ENCODE measurements around the gene PAIP2.

The PAIP2 gene

DNA sequence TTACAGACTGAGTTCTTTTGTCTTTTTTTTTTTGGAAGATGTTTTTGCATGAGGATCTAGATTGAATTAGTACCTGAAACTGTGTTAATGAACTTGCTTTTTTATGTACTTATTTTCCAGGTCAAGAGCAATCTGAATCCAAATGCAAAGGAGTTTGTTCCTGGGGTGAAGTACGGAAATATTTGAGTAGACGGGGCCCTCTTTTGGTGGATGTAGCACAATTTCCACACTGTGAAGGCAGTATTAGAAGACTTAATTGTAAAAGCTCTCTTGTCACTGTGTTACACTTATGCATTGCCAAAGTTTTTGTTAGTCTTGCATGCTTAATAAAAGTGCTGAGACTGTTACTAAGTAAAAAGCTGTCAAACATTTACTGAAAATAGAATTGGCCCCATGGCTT lies 27.0 kb downstream of the PAIP2 start:
- H3K4me1 ChIP-seq (ENCODE audit: control insufficient read depth, insufficient read depth, low read length): peaks cover 6% of the 10 kb centered on the region
- H3K9me3 ChIP-seq (ENCODE audit: control insufficient read depth, low read length): no peaks in the 10 kb centered on the region
- no peaks in the 10 kb centered on the region for H3K27me3 ChIP-seq (ENCODE audit: control insufficient read depth, insufficient read depth, low read length)
- peaks cover 6% of the 10 kb centered on the region for H3K36me3 ChIP-seq (ENCODE audit: control insufficient read depth, insufficient read depth, low read length)
- H3K4me3 ChIP-seq (ENCODE audit: low read length): no peak overlapping the region
- H3K9ac ChIP-seq (ENCODE audit: low read length): no peak overlapping the region

DNA sequence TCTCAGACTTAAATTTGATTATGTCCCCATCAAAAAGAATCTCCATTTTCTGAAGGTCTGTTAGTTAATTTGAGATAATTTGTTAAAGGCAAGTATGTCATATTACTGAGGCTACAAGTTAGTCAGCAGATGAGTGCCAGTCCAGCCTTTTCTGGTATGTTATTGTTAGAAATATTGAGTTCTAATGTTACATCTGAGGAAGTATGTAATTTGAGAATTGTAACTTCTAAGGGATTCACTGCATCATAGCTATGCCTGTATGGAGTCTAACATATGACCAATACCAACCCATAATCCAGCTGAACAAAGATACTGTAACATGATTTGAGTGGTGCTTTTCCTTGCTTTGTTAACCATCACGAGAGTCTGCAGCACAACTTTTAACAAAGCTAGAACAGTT lies 27.5 kb downstream of the PAIP2 start:
- H3K9ac ChIP-seq (ENCODE audit: low read length): no peak overlapping the region
- peaks cover 10% of the 10 kb centered on the region for H3K4me1 ChIP-seq (ENCODE audit: control insufficient read depth, insufficient read depth, low read length)
- peaks cover under 1% of the 10 kb centered on the region for H3K36me3 ChIP-seq (ENCODE audit: control insufficient read depth, insufficient read depth, low read length)
- H3K4me3 ChIP-seq (ENCODE audit: low read length): no peak overlapping the region
- no peaks in the 10 kb centered on the region for H3K27me3 ChIP-seq (ENCODE audit: control insufficient read depth, insufficient read depth, low read length)
- H3K9me3 ChIP-seq (ENCODE audit: control insufficient read depth, low read length): no peaks in the 10 kb centered on the region

DNA sequence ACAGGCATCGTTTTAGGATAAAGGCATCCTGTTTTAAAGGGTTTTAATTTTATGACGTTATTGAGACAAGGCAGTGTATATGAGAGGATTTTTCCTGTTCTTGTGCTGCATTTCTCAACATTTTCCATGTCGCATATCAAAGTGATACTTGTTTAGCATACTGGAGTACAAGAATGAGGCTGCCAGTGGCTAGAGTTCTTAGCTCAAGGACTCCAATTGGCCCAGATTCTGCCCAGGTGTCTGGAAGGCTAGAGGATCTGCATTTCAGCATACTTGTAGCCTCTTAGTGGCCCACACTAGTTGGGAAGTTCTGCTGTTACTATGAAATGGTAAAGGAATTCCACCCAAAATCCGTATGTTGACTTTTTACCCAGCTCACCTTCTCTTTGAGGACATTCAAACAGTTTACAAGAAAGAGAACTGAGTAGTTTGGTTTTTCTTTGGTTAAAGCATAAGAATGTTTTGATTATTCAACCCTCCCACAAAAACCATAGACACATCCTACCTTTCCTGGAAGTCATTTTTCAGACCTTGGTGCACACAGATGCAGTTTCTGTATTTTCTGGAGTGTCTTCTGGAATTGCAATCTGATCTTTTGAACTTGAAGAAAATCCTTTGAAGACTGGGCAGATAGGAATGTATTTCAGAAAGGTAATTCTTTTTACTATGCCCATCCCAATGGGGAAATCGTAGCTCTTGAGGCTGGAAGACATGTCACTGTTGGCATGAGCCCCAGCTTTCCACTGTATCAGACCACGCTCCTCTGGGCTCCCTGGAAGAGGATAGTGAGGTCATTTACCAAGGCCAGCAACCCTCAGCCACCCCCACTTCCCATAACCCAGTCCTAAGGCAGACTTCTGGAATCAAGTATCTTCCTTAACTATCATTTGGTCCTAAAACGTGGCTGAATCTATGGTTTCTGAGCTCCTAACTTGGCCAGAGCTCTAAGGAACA lies 30.1 kb downstream of the PAIP2 start:
- Histone ChIP-seq H3K9me3 (ENCODE audit: control insufficient read depth, low read length) (no peaks in the 10 kb centered on the region), H3K27me3 (ENCODE audit: control insufficient read depth, insufficient read depth, low read length) (no peaks in the 10 kb centered on the region), H3K4me3 (ENCODE audit: low read length) (no peak overlapping the region), H3K36me3 (ENCODE audit: control insufficient read depth, insufficient read depth, low read length) (no peaks in the 10 kb centered on the region), H3K4me1 (ENCODE audit: control insufficient read depth, insufficient read depth, low read length) (peaks cover 10% of the 10 kb centered on the region), H3K9ac (ENCODE audit: low read length) (no peak overlapping the region)

DNA sequence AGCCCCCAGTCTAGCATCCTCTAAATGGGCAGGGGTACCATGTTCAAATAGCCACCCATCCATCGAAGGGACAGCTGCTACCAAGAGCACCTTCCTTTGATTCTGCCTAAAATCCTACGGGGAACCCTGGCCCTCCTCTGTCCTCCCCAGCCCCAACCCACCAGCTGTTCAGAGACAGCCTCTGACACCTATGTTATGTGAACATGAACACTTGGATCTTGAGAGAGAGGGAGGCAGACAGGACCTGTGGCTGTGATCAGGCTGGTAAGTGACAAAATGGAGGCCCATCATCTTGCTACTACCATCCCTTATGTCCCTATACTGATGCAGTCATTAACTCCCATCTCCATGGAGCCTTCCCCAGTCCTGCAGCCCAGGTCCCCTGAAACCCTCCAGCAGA lies 33.3 kb downstream of the PAIP2 start:
- Histone ChIP-seq H3K27me3 (ENCODE audit: control insufficient read depth, insufficient read depth, low read length) (no peaks in the 10 kb centered on the region), H3K9me3 (ENCODE audit: control insufficient read depth, low read length) (no peaks in the 10 kb centered on the region), H3K4me3 (ENCODE audit: low read length) (no peak overlapping the region), H3K4me1 (ENCODE audit: control insufficient read depth, insufficient read depth, low read length) (peaks cover 23% of the 10 kb centered on the region), H3K9ac (ENCODE audit: low read length) (no peak overlapping the region), H3K36me3 (ENCODE audit: control insufficient read depth, insufficient read depth, low read length) (no peaks in the 10 kb centered on the region)

DNA sequence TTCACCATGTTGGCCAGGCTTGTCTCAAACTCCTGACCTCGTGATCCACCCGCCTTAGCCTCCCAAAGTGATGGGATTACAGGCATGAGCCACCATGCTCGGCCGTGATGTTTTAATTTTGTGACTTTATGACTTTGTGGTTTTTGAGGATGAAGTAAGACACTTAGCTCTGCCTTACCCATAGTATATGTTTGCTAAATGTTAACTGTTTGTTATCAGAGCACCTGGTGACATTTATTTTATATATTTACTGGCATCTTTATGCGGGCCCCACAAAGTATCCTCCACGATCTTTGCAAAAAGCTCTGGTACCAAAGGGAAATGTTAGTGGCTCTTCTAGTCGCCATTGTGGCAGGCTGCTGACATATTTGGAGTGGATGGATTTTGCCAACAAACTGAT lies 34.7 kb downstream of the PAIP2 start:
- Histone ChIP-seq H3K9me3 (ENCODE audit: control insufficient read depth, low read length) (no peaks in the 10 kb centered on the region), H3K27me3 (ENCODE audit: control insufficient read depth, insufficient read depth, low read length) (no peaks in the 10 kb centered on the region), H3K9ac (ENCODE audit: low read length) (no peak overlapping the region), H3K4me3 (ENCODE audit: low read length) (no peak overlapping the region), H3K36me3 (ENCODE audit: control insufficient read depth, insufficient read depth, low read length) (no peaks in the 10 kb centered on the region), H3K4me1 (ENCODE audit: control insufficient read depth, insufficient read depth, low read length) (peaks cover 23% of the 10 kb centered on the region)

DNA sequence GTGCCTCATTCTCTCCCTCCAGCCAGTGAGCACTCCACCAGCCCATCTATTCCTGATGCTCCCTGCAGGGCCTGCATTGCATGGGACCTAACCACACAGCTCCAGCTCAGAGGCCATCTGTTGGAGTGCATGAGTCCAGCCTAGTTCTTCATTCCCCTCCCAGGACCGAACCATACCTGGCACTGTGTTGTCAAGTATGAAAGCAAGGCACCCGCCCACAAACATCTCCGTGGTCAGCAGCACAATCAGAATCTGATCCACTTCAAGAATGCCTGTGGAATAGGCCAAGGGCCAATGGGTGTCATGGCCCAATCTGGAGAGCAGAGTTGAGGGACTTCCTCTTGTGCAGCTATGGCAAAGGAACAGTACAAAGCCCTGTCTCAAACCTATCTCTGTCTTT lies 35.6 kb downstream of the PAIP2 start:
- Histone ChIP-seq H3K4me1 (ENCODE audit: control insufficient read depth, insufficient read depth, low read length) (peaks cover 23% of the 10 kb centered on the region), H3K9me3 (ENCODE audit: control insufficient read depth, low read length) (no peaks in the 10 kb centered on the region), H3K4me3 (ENCODE audit: low read length) (no peak overlapping the region), H3K27me3 (ENCODE audit: control insufficient read depth, insufficient read depth, low read length) (no peaks in the 10 kb centered on the region), H3K9ac (ENCODE audit: low read length) (no peak overlapping the region), H3K36me3 (ENCODE audit: control insufficient read depth, insufficient read depth, low read length) (no peaks in the 10 kb centered on the region)

DNA sequence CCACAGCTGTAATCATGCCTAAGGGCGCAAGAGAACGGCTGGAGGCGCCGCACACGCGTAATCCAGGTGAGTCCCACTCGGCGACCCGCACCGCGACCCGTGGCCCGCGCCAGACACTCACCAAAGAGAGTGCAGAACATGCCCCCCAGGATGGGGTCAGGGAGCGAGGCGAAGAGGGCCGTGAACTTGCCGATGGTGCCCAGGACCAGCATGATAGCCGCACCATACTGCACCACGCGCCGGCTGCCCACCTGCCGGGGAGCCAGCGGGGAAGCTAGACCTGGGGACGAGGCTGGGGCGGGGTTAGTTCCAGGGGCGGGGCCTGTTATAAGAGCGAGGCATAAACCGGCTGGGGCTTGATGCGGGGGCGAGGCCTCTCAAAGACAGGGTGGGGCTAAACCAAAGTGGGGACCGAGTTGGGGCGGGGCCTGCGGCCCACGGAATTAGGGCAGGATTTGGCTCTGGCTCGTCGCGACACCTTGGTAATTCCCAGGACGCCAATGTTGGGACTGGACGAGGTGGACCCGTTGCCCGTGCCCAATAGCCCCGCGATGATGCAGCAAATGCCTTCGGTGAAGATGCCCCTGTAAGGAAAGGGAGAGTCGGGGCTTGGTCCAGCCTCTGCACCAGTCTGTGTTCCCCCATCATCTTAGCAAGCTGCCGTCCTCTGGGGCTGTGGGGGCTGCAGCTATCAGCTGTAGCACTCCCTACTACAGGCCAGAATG lies 36.6 kb downstream of the PAIP2 start:
- H3K4me3 ChIP-seq (ENCODE audit: low read length): no peak overlapping the region
- H3K4me1 ChIP-seq (ENCODE audit: control insufficient read depth, insufficient read depth, low read length): peaks cover 21% of the 10 kb centered on the region
- no peak overlapping the region for H3K9ac ChIP-seq (ENCODE audit: low read length)
- H3K9me3 ChIP-seq (ENCODE audit: control insufficient read depth, low read length): no peaks in the 10 kb centered on the region
- no peaks in the 10 kb centered on the region for H3K36me3 ChIP-seq (ENCODE audit: control insufficient read depth, insufficient read depth, low read length)
- no peaks in the 10 kb centered on the region for H3K27me3 ChIP-seq (ENCODE audit: control insufficient read depth, insufficient read depth, low read length)

DNA sequence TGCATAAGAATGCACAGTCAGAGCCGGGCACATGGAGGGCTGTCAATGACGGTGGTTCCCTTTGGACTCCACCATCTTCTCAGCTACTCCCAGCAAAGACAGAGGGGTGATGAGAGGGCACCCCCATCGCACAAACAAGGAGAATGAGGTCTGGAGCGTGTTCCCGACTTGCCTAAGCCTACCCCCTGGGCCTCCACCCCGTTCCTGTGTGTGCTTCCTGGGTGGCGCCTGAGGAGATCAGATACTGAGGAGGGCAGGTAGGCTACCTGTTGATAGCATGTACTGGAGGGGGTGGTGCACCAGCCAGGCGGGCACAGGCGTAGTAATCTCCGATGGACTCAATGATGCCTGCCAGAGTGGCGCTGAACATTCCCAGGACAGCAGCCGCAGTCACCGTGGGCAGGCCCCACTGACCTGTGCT lies 37.3 kb downstream of the PAIP2 start:
- Histone ChIP-seq H3K4me1 (ENCODE audit: control insufficient read depth, insufficient read depth, low read length) (peaks cover 16% of the 10 kb centered on the region), H3K36me3 (ENCODE audit: control insufficient read depth, insufficient read depth, low read length) (no peaks in the 10 kb centered on the region), H3K9ac (ENCODE audit: low read length) (no peak overlapping the region), H3K4me3 (ENCODE audit: low read length) (no peak overlapping the region), H3K9me3 (ENCODE audit: control insufficient read depth, low read length) (no peaks in the 10 kb centered on the region), H3K27me3 (ENCODE audit: control insufficient read depth, insufficient read depth, low read length) (no peaks in the 10 kb centered on the region)

DNA sequence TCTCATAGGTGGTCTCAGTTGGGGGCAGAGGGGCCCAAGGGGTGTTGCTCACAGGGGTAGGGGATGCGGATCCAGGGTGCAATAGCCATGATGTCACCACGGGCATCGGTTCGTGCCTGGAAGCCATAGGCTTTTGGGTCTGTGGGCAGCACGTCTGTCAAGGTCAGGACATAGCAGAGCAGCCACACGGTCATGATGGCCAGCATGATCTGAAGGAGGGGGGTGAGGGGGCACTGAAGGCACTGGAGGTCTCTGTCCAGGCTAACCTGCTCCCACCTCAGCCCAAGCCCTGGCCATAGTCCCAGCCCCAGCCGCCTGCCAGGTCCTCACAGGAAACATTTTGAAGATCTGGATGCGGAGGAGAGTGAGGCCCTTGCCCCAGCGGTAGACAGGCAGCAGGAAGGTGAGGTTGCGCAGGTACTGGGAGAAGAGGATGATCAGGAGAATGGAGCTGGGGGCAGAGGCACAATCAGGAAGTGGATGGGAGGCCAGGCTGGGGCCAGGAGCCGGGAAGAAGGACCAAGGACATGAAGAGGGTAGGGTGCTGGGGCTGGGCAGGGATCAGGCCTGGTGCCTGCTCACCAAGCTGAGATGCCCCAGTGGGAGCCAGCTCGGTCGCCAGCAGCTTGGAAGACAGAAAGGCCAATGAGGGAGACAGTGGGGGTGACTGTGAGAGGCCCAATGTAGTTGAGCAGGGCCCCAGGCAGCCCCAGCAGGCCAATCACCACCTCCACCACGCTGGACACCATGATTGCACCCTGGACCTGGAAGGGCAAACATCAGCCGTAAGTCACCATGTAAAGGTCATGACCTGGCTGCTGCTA lies 38.2 kb downstream of the PAIP2 start:
- Histone ChIP-seq H3K4me1 (ENCODE audit: control insufficient read depth, insufficient read depth, low read length) (peaks cover 23% of the 10 kb centered on the region), H3K9ac (ENCODE audit: low read length) (no peak overlapping the region), H3K9me3 (ENCODE audit: control insufficient read depth, low read length) (no peaks in the 10 kb centered on the region), H3K4me3 (ENCODE audit: low read length) (no peak overlapping the region), H3K27me3 (ENCODE audit: control insufficient read depth, insufficient read depth, low read length) (no peaks in the 10 kb centered on the region), H3K36me3 (ENCODE audit: control insufficient read depth, insufficient read depth, low read length) (no peaks in the 10 kb centered on the region)

DNA sequence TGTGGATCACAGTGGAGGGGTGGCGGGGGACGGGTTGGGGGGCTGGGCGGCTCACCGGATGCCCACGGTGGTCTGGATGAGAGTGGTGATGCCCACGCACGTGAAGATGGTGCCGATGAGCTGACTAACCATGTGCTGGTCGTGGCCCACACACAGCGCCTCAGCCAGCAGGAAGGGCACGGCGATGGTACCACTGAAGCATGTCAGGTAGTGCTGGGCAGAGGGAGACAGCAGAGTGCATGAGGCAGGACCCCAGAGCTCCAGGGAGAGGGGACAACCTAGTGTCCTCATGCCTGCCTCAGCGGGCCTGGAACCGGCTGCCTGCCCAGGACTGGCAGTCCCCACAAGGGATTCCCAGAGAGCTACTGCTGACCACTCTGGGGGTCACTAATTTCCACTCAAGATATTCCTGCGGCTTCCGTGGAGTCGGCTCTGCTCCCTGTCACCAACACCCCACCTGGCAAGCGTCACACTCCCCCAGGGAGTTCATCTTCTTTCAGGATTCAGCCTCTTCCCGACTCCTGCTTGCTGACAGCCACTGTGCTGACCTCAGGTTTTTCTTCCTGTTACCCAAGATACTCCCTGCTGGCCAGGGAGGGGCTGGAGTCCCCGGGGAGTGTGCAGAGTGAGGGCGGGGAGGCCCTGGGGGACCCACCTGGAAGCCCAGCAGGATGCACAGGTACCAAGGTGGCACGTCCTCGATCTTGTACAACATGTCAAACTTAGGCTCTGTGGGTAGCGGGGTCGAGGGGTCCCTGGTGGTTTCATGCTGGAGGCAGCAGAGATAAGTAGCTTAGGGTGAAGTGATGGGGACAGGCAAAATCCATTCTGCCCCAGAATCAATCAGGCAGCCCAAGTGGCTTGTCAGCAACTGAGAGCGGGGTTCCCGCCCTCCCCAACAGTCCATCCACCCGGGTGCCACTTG lies 40.4 kb downstream of the PAIP2 start:
- Histone ChIP-seq H3K27me3 (ENCODE audit: control insufficient read depth, insufficient read depth, low read length) (no peaks in the 10 kb centered on the region), H3K9me3 (ENCODE audit: control insufficient read depth, low read length) (no peaks in the 10 kb centered on the region), H3K4me1 (ENCODE audit: control insufficient read depth, insufficient read depth, low read length) (peaks cover 34% of the 10 kb centered on the region), H3K4me3 (ENCODE audit: low read length) (no peak overlapping the region), H3K36me3 (ENCODE audit: control insufficient read depth, insufficient read depth, low read length) (no peaks in the 10 kb centered on the region), H3K9ac (ENCODE audit: low read length) (no peak overlapping the region)

DNA sequence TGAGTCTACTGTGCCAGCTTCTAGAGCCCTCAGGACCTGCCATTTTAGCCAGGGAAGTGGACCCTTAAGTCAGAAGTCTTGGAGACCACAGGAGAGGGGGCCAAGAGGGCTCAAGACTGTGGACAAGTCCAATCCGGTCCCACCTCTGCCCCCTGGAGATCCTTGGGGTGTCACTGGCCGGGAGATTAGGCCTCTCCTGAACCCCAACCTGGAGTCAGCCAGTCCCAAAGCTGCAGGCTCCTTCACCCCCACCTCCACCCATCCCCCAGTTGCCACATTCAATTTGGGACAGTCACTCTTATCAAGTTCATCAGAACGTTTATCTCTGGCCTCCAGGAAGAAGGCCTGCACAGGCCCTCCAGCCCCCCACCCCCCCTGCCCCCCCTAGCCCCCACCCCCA lies 41.2 kb downstream of the PAIP2 start:
- no peaks in the 10 kb centered on the region for H3K36me3 ChIP-seq (ENCODE audit: control insufficient read depth, insufficient read depth, low read length)
- peaks cover 39% of the 10 kb centered on the region for H3K4me1 ChIP-seq (ENCODE audit: control insufficient read depth, insufficient read depth, low read length)
- no peaks in the 10 kb centered on the region for H3K27me3 ChIP-seq (ENCODE audit: control insufficient read depth, insufficient read depth, low read length)
- H3K9me3 ChIP-seq (ENCODE audit: control insufficient read depth, low read length): no peaks in the 10 kb centered on the region
- no peak overlapping the region for H3K9ac ChIP-seq (ENCODE audit: low read length)
- no peak overlapping the region for H3K4me3 ChIP-seq (ENCODE audit: low read length)
